Astrocyte (in vitro differentiated cells and primary cell): ENCODE data around the gene KCNQ1. TPM values are rescaled to one million over a fixed set of nuclear protein-coding genes. Genes with fewer than 3 reads are reported as not detected.

Source experiments
- DNase-seq: peaks from one replicate; pipeline ENCODE4 v3.0.0-alpha.2; 2010; ENCODE audit warnings: low read depth
- FAIRE-seq: peaks from 2 replicates; lab custom pipeline; 2011; peaks lifted over from hg19 to GRCh38; lab: Jason Lieb, UNC
- H2AFZ ChIP-seq: 2 replicates; pipeline ENCODE4 v1.6.0; 2012; ENCODE audit warnings: low read depth, low read length, inconsistent platforms
- H3K27ac ChIP-seq: 2 replicates; pipeline ENCODE4 v1.5.1; 2011; ENCODE audit warnings: low read depth, low read length, inconsistent platforms
- H3K27me3 ChIP-seq: 2 replicates; pipeline ENCODE4 v1.6.0; 2011; ENCODE audit warnings: low read length, inconsistent platforms; ENCODE audit not compliant: insufficient read depth
- H3K36me3 ChIP-seq: 2 replicates; pipeline ENCODE4 v1.5.1; 2011; ENCODE audit warnings: low read length, inconsistent platforms; ENCODE audit not compliant: insufficient read depth
- H3K4me1 ChIP-seq: 2 replicates; pipeline ENCODE4 v1.5.1; 2011; ENCODE audit warnings: low read length, inconsistent platforms; ENCODE audit not compliant: insufficient read depth
- H3K4me2 ChIP-seq: 2 replicates; pipeline ENCODE4 v1.6.0; 2012; ENCODE audit warnings: low read length, inconsistent platforms
- H3K4me3 ChIP-seq: 2 replicates; pipeline ENCODE4 v1.5.1; 2011; ENCODE audit warnings: low read depth, mild to moderate bottlenecking, low read length, inconsistent platforms; ENCODE audit not compliant: insufficient read depth
- H3K79me2 ChIP-seq: 2 replicates; pipeline ENCODE4 v1.6.0; 2012; ENCODE audit warnings: mild to moderate bottlenecking, low read length, inconsistent platforms; ENCODE audit not compliant: insufficient read depth
- H3K9ac ChIP-seq: 2 replicates; pipeline ENCODE4 v1.6.0; 2012; ENCODE audit warnings: mild to moderate bottlenecking, low read length, inconsistent platforms
- H3K9me3 ChIP-seq: 2 replicates; pipeline ENCODE4 v1.5.1; 2012; ENCODE audit warnings: low read depth, mild to moderate bottlenecking, low read length, inconsistent platforms; ENCODE audit not compliant: insufficient read depth
- H4K20me1 ChIP-seq: 2 replicates; pipeline ENCODE4 v1.6.0; 2012; ENCODE audit warnings: low read length, inconsistent platforms; ENCODE audit not compliant: insufficient read depth
- H3K27ac Mint-ChIP-seq: one replicate; pipeline ENCODE4 v1.8.0; 2021; ENCODE audit warnings: mild to moderate bottlenecking, mixed read lengths; ENCODE audit not compliant: unreplicated experiment
- H3K27me3 Mint-ChIP-seq: one replicate; pipeline ENCODE4 v1.8.0; 2021; ENCODE audit warnings: low read depth, mixed read lengths; ENCODE audit not compliant: unreplicated experiment
- H3K36me3 Mint-ChIP-seq: one replicate; pipeline ENCODE4 v1.8.0; 2021; ENCODE audit warnings: low read depth, mixed read lengths; ENCODE audit not compliant: unreplicated experiment
- H3K4me1 Mint-ChIP-seq: one replicate; pipeline ENCODE4 v1.8.0; 2021; ENCODE audit warnings: low read depth, mixed read lengths; ENCODE audit not compliant: unreplicated experiment
- H3K4me3 Mint-ChIP-seq: one replicate; pipeline ENCODE4 v1.8.0; 2021; ENCODE audit warnings: mild to moderate bottlenecking, moderate library complexity, mixed read lengths; ENCODE audit not compliant: unreplicated experiment
- H3K9me3 Mint-ChIP-seq: one replicate; pipeline ENCODE4 v1.8.0; 2021; ENCODE audit warnings: mild to moderate bottlenecking, mixed read lengths; ENCODE audit not compliant: unreplicated experiment
- CTCF ChIP-seq: IDR thresholded peaks from 2 replicates; pipeline ENCODE4 v1.5.1; 2011; ENCODE audit warnings: low read depth, mild to moderate bottlenecking, inconsistent platforms, low read length, moderate library complexity; ENCODE audit not compliant: insufficient read depth
- EZH2 ChIP-seq: IDR thresholded peaks from 2 replicates; pipeline ENCODE4 v1.6.1; 2012; ENCODE audit warnings: mild to moderate bottlenecking, low read length, inconsistent platforms; ENCODE audit not compliant: insufficient read depth
- total RNA-seq: library from RNA; stranded (reverse); gene quantifications from 2 replicates; pipeline ENCODE4 v1.2.1, GENCODE V29; 2021

KCNQ1 gene
- total RNA-seq, 1 donor from 2014 or later: not detected

- Histone ChIP-seq H3K79me2 (no peaks in the 10 kb centered on the region), H2AFZ (no peak overlapping the region), H3K36me3 (no peaks in the 10 kb centered on the region), H4K20me1 (no peaks in the 10 kb centered on the region), H3K27ac (no peak overlapping the region), H3K4me2 (no peak overlapping the region), H3K9me3 (peaks cover 5% of the 10 kb centered on the region), H3K4me1 (no peaks in the 10 kb centered on the region), H3K9ac (no peak overlapping the region), H3K4me3 (no peak overlapping the region), H3K27me3 (peaks cover 2% of the 10 kb centered on the region)
- FAIRE-seq (no peak), DNase-seq (no peak)
- H3K36me3 Mint-ChIP-seq: peaks cover 2% of the 10 kb centered on the region
- H3K27me3 Mint-ChIP-seq: peaks cover 75% of the 10 kb centered on the region
- no peaks in the 10 kb centered on the region for H3K4me1 Mint-ChIP-seq
- H3K27ac Mint-ChIP-seq: no peak overlapping the region
- no peak overlapping the region for H3K4me3 Mint-ChIP-seq
- TF ChIP-seq CTCF: no peak
- TF ChIP-seq EZH2: no peak
- peaks cover 34% of the 10 kb centered on the region for H3K9me3 Mint-ChIP-seq
These were observed 36.0 kb downstream of the KCNQ1 start for GRCh38 chr11:2480874-2481220.

DNA sequence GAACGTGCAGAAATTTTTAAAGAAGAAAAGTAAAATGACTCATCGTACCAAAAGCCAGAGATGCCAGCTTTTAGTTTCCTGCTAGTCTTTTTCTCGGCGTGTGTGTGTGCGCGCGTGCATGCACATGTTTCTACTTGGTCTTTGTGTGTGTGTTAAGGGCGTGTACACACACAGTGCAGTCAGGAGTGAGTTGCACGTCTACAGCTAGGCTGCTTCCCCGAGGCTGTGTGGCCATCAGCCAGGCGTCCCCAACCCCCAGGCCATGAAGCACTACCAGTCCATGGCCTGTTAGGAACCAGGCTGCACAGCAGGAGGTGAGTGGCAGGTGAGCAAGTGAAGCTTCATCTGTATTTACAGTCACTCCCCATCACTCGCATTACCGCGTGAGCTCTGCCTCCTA lies 36.4 kb downstream of the KCNQ1 start:
- Histone ChIP-seq H3K4me2 (no peak overlapping the region), H3K9ac (no peak overlapping the region), H3K4me1 (no peaks in the 10 kb centered on the region), H3K79me2 (no peaks in the 10 kb centered on the region), H3K4me3 (no peak overlapping the region), H3K9me3 (peaks cover 5% of the 10 kb centered on the region), H3K36me3 (no peaks in the 10 kb centered on the region), H4K20me1 (no peaks in the 10 kb centered on the region), H3K27me3 (peaks cover 2% of the 10 kb centered on the region), H2AFZ (no peak overlapping the region), H3K27ac (no peak overlapping the region)
- H3K9me3 Mint-ChIP-seq: peaks cover 34% of the 10 kb centered on the region
- H3K36me3 Mint-ChIP-seq: peaks cover 2% of the 10 kb centered on the region
- H3K4me1 Mint-ChIP-seq: no peaks in the 10 kb centered on the region
- TF ChIP-seq CTCF: no peak
- no peak for TF ChIP-seq EZH2
- no peak overlapping the region for H3K4me3 Mint-ChIP-seq
- FAIRE-seq (no peak), DNase-seq (no peak)
- H3K27ac Mint-ChIP-seq: no peak overlapping the region
- H3K27me3 Mint-ChIP-seq: peaks cover 76% of the 10 kb centered on the region

- Histone ChIP-seq H3K9ac (no peak overlapping the region), H3K4me2 (no peak overlapping the region), H3K79me2 (no peaks in the 10 kb centered on the region), H3K27me3 (peaks cover 2% of the 10 kb centered on the region), H3K4me3 (no peak overlapping the region), H3K36me3 (no peaks in the 10 kb centered on the region), H3K4me1 (no peaks in the 10 kb centered on the region), H2AFZ (no peak overlapping the region), H3K27ac (no peak overlapping the region), H4K20me1 (no peaks in the 10 kb centered on the region), H3K9me3 (peaks cover 5% of the 10 kb centered on the region)
- no peak overlapping the region for H3K27ac Mint-ChIP-seq
- H3K4me3 Mint-ChIP-seq: no peak overlapping the region
- H3K4me1 Mint-ChIP-seq: no peaks in the 10 kb centered on the region
- H3K9me3 Mint-ChIP-seq: peaks cover 35% of the 10 kb centered on the region
- DNase-seq (no peak), FAIRE-seq (no peak)
- no peak for TF ChIP-seq EZH2
- TF ChIP-seq CTCF: no peak
- peaks cover 2% of the 10 kb centered on the region for H3K36me3 Mint-ChIP-seq
- H3K27me3 Mint-ChIP-seq: peaks cover 73% of the 10 kb centered on the region
These were observed 37.4 kb downstream of the KCNQ1 start for GRCh38 chr11:2482204-2482603.
